HG02763 (cell line): ENCODE data around the gene TRIM2.

Source experiments
- ATAC-seq: cut with Tn5 transposase; IDR thresholded peaks from one replicate; pipeline ENCODE4 v1.9.1; 2021; ENCODE audit warnings: mild to moderate bottlenecking, moderate library complexity; ENCODE audit not compliant: unreplicated experiment

TRIM2 gene

DNA sequence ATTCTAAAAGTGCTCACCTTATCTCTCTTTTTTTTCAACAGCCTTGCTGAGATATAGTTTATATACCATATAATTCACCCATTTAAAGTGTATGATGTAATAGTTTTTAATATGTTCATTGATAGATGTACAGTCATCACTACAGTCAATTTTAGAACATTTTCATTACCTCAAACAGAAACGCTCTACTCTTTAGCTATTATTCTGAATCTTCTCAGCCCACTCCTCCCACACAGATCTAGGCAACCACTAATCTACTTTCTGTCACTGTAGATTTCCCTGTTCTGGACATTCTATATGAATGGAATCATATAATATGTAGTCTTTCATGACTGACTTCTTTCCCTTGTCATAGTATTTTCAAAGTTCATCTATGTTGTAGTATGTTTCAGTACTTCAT is 162.8 kb downstream of the TRIM2 start:
- no peak for ATAC-seq

DNA sequence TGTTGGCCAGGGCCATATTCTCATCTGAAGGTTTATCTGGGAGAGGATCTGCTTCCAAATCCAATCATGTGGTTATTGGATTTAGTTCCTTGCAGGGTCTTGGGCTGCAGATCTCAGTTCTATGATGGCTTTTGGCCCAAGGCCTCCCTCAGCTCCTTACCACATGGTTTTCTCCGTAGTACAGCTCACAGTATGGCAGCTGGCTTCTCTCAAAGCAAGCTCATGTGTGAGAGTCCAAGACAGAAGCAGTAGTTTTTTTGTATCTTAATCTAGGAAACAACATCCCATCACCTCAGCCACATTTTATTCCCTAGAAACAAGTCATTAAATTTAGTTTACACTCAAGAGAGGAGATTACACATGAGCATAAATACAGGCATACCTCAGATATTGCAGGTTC is 164.8 kb downstream of the TRIM2 start:
- no peak for ATAC-seq

DNA sequence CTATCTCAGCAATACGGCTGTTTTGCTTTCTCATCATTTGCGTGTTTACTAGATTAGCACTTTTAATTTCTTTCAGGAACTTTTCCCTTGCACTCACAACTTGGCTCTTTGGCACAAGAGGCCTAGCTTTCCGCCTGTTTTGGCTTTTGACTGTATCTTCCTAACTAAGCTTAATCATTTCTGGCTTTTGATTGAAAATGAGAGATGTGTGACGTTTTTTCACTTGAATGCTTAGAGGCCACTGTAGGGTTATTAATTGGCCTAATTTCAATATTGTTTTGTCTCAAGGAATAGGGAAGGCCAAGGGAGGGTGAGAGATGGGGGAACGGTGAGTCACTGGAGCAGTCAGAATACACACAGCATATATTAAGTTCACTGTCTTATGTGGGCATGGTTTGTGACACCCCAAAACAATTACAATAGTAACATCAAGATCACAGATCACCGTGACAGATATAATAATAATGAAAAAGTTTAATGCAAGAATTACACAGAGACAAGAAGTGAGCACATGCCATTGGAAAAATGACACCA is 167.5 kb downstream of the TRIM2 start:
- no peak for ATAC-seq

DNA sequence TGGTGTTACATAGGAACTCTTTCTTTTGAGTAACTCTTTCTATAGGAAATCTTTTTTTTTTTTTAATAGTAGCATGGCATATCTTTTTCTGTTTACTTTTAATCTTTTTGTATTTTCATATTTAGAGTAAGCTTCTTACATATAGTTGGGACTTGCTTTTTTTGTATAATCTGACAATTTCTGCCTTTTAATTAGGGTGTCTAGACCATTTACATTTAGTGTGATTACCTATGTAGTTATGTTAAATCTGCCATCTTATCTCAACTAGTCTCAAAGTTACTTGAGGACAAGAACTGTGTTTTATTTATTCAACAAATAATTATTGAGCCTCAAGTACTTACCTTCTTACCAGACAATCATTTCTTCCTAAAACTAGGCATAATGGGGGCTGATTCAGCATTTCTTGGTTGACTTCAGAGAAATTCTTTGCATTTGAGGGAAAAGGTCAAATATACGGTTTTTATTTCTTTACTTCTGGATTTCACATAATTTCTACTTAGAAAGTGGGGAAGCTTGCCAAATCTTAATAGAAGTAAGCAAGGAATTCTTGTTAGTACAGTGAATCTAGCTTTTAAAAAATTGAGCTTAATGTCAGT is 168.8 kb downstream of the TRIM2 start:
- ATAC-seq, result no peak

DNA sequence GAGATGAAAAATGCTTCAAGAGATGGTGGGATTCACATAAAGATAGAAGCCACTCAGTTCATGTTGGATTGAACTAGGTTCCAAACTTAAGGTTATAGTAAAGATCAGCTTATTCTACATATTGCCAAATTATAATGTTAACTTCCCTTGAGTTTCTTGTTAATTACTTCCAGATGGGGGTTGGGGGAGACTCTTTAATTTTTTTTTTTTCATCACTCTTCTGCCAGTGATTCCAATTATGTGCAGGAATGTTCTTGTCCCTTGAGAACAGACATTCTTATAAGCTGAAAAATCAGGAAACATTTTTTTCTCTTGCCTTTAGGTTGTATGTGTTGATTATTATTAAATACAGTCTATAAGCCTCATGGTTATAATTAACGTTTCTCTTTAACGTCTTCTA is 170.2 kb downstream of the TRIM2 start:
- ATAC-seq, result no peak

DNA sequence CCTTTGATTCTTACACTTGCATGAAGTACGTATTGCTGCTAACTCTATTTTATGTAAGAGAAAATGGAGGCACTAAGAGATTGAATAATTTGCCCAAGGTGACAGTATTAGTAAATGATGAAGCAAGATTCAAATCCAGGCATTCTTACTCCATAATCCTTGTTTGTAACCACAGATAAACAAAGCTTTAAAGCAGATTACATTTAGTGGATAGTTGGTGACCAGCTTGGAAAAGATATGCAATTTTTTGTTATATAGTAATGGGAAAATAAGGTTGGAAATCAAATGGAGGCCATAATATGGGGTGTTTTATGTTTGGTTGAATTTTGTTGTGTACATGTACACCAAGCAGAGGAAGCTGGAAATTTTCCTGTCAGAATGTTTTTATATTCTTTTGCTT is 171.1 kb downstream of the TRIM2 start:
- ATAC-seq, result no peak

DNA sequence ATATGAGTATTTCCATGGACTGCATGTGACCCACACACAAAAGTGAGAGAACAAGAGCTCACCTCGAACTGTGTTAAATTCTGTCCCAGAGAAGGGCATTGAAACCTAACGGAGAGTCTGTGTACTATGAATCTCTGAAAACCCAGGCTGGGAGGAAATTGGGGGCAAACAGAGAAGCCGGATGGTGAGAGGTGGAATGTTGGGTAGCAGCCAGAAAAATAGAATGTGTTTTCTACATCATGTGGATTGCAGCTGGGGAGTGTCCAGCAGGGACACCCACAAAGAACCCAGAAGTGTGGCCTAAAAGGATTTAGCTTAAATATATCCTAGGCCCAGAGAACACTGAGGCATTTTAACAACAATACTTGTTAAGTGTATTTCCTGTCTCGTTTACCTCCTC is 178.9 kb downstream of the TRIM2 start:
- no peak for ATAC-seq

DNA sequence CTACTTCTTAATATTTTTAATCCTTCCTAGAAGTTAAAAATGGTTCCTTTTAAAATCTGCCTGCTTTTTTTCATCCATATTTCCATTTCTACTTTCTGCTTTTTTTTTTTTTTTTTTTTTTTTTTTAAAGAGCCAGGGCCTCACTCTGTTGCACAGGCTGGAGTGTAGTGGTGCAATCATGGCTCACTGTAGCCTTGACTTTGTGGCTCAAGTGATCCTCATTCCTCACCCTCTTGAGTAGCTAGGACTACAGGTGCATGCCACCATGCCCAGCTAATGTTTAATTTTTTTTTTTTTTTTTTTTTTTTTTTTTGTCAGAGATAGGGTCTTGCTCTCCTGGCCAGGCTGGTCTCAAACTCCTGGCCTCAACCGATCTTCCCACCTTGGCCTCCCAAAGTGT is 179.9 kb downstream of the TRIM2 start:
- no peak for ATAC-seq

DNA sequence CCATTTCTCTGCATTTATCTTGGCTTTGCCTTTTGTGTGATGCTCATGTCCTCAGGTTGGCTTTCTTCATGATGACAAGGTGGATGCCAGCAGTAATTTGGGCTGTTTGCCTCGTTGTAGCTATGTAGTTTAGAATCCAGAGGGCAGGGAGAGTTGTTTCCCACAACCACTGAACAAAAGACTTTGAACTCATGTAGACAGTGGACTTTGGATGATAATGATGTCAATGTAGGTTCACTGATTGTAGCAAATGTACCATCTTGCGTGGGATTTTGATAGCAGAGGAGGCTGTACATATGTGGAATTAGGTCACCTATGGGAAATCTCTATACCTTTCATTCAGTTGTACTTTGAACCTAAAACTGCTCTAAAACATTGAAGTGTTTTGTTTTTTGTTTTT is 181.5 kb downstream of the TRIM2 start:
- ATAC-seq, result no peak

DNA sequence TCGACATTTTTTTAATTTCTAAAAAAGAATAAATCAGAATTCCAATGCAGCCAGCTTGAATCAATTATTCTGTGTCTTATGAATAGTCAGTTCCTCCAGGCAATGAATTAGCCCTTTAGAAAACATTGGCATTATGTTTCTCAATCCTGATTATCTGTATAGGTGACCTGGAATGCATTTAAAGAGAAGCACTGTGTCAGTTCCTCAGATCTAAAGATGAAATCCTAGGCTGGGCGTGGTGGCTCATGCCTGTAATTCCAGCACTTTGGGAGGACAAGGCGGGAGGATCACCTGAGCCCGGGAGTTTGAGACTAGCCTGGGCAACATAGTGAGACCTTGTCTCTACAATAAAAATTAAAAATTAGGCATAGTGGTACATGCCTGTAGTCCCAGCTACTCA is 183.7 kb downstream of the TRIM2 start:
- ATAC-seq, result no peak
